Neuronal stem cell (in vitro differentiated cells): Measurements from ENCODE around the gene SGSM1.

Source experiments
- DNase-seq: peaks from one replicate; pipeline ENCODE4 v3.0.0-alpha.2; 2013; ENCODE audit warnings: low spot score
- H2AFZ ChIP-seq: one replicate; pipeline ENCODE4 v1.6.1; 2013; ENCODE audit warnings: mild to moderate bottlenecking, low read length, inconsistent platforms
- H2AK5ac ChIP-seq: 2 replicates; pipeline ENCODE4 v1.6.1; 2013; ENCODE audit warnings: low read depth, mild to moderate bottlenecking, inconsistent platforms, low read length, moderate library complexity, mixed read lengths
- H2BK120ac ChIP-seq: 2 replicates; pipeline ENCODE4 v1.6.1; 2013; ENCODE audit warnings: low read depth, mild to moderate bottlenecking, inconsistent platforms, low read length, moderate library complexity, mixed read lengths
- H2BK12ac ChIP-seq: one replicate; pipeline ENCODE4 v1.6.1; 2013; ENCODE audit warnings: low read length, inconsistent platforms
- H2BK15ac ChIP-seq: 2 replicates; pipeline ENCODE4 v1.6.1; 2013; ENCODE audit warnings: mild to moderate bottlenecking, low read length, inconsistent platforms, mixed read lengths
- H2BK5ac ChIP-seq: one replicate; pipeline ENCODE4 v1.6.1; 2013; ENCODE audit warnings: inconsistent platforms, mild to moderate bottlenecking, low read length, moderate library complexity
- H3K14ac ChIP-seq: one replicate; pipeline ENCODE4 v1.6.1; 2013; ENCODE audit warnings: low read length, inconsistent platforms
- H3K18ac ChIP-seq: 2 replicates; pipeline ENCODE4 v1.6.1; 2013; ENCODE audit warnings: low read length, inconsistent platforms
- H3K23ac ChIP-seq: 2 replicates; pipeline ENCODE4 v1.6.1; 2013; ENCODE audit warnings: low read depth, mild to moderate bottlenecking, mixed read lengths, low read length, inconsistent platforms; ENCODE audit not compliant: poor library complexity
- H3K27ac ChIP-seq: replicated peaks from 3 replicates; pipeline ENCODE4 v1.5.1; 2013; ENCODE audit warnings: low read length, inconsistent platforms
- H3K27me3 ChIP-seq, 3 experiments: 2 replicates each; pipeline ENCODE4 v1.6.1; 2013; ENCODE audit warnings: low read length in 3 of 3, mild to moderate bottlenecking in 2 of 3, inconsistent platforms in 1 of 3, low read depth in 1 of 3, mixed read lengths in 1 of 3, moderate library complexity in 1 of 3; ENCODE audit not compliant: control insufficient read depth in 3 of 3, insufficient read depth in 3 of 3
- H3K36me3 ChIP-seq, 2 donors: replicated peaks in 1 of 2; 2 replicates each; pipeline ENCODE4 v1.6.1; 2013; ENCODE audit warnings: low read length in 2 of 2; ENCODE audit not compliant: control insufficient read depth in 2 of 2, insufficient read depth in 2 of 2
- H3K4ac ChIP-seq: 2 replicates; pipeline ENCODE4 v1.6.1; 2013; ENCODE audit warnings: inconsistent platforms, mild to moderate bottlenecking, low read length, moderate library complexity
- H3K4me1 ChIP-seq, 2 donors: 1 replicate in 1 of 2; 2 replicates in 1 of 2; pipeline ENCODE4 v1.6.1; 2013; ENCODE audit warnings: low read length in 2 of 2, low read depth in 1 of 2; ENCODE audit not compliant: control insufficient read depth in 2 of 2, insufficient read depth in 1 of 2
- H3K4me2 ChIP-seq: one replicate; pipeline ENCODE4 v1.6.1; 2013; ENCODE audit warnings: mild to moderate bottlenecking, low read length, inconsistent platforms; ENCODE audit not compliant: insufficient read depth, poor library complexity, severe bottlenecking
- H3K4me3 ChIP-seq, 2 donors: 2 replicates each; pipeline ENCODE4 v1.5.1; 2013; ENCODE audit warnings: low read length in 2 of 2, mild to moderate bottlenecking in 2 of 2, inconsistent platforms in 1 of 2, moderate library complexity in 1 of 2
- H3K79me1 ChIP-seq: one replicate; pipeline ENCODE4 v1.6.1; 2013; ENCODE audit warnings: low read depth, mild to moderate bottlenecking, inconsistent platforms, low read length, moderate library complexity
- H3K9ac ChIP-seq: one replicate; pipeline ENCODE4 v1.6.1; 2013; ENCODE audit warnings: mild to moderate bottlenecking, low read depth, low read length, inconsistent platforms; ENCODE audit not compliant: poor library complexity
- H3K9me3 ChIP-seq, 2 donors: replicated peaks in 1 of 2; 2 replicates each; pipeline versions ENCODE3 to v1.6.1; 2013; ENCODE audit warnings: low read length in 2 of 2, mild to moderate bottlenecking in 2 of 2, inconsistent platforms in 1 of 2, low read depth in 1 of 2, mixed read lengths in 1 of 2, moderate library complexity in 1 of 2; ENCODE audit not compliant: control insufficient read depth in 2 of 2, insufficient read depth in 1 of 2
- H4K8ac ChIP-seq: one replicate; pipeline ENCODE4 v1.6.1; 2013; ENCODE audit warnings: low read depth, mild to moderate bottlenecking, inconsistent platforms, low read length, moderate library complexity
- H4K91ac ChIP-seq: one replicate; pipeline ENCODE4 v1.6.1; 2013; ENCODE audit warnings: low read length, low read depth, mild to moderate bottlenecking, inconsistent platforms; ENCODE audit not compliant: poor library complexity
- WGBS, 2 donors: extraction: QIAGEN DNeasy Blood & Tissue Kit; methylation state at CpG; one replicate each; pipeline ENCODE4 v1.1.7; 2013; ENCODE audit warnings: missing lambda C conversion rate in 2 of 2, mixed read lengths in 1 of 2; ENCODE audit not compliant: insufficient read length in 2 of 2, insufficient replicate concordance in 1 of 2; ENCODE audit errors: extremely low coverage in 2 of 2; 5-methylcytosine and 5-hydroxymethylcytosine counted together

Gene SGSM1

DNA sequence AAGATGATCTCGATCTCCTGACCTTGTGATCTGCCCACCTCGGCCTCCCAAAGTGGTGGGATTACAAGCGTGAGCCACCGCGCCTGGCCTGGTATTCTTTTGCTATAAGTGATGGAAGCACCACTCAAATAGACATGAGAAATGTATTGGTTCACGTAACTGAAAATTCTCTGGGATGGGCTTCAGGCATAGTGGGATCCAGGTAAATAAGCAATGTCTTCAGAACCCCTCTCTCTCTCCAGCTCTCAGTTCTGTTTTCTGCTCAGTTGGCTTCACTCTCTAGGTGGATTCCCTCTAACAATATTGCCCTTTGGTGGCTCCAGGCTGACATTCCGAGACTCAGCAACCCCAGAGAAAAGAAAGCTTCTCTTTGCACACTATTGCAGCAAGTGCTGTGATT, 141.4 kb downstream of the SGSM1 start:
- DNase-seq = no peak
- Histone ChIP-seq H3K27me3 (no peaks in the 10 kb centered on the region), H3K36me3 (no peaks in the 10 kb centered on the region), H2BK5ac (no peak overlapping the region), H3K4me3 (no peak overlapping the region), H3K27ac (no peak overlapping the region), H3K23ac (peak overlapping the region; percentile 8), H3K9ac (no peak overlapping the region), H4K8ac (no peak overlapping the region), H3K9me3 (no peaks in the 10 kb centered on the region), H3K18ac (no peak overlapping the region), H3K4me1 (peaks cover 3 to 11% of the 10 kb centered on the region in 2 donors), H3K4me2 (no peak overlapping the region), H2BK12ac (no peak overlapping the region), H3K79me1 (no peaks in the 10 kb centered on the region), H2AK5ac (no peak overlapping the region), H2BK120ac (no peak overlapping the region), H3K4ac (no peak overlapping the region), H3K14ac (no peak overlapping the region), H2BK15ac (no peak overlapping the region), H4K91ac (no peak overlapping the region), H2AFZ (no peak overlapping the region)
- WGBS, 2 donors = no CpG with 5 or more reads among the region's 7 CpGs

DNA sequence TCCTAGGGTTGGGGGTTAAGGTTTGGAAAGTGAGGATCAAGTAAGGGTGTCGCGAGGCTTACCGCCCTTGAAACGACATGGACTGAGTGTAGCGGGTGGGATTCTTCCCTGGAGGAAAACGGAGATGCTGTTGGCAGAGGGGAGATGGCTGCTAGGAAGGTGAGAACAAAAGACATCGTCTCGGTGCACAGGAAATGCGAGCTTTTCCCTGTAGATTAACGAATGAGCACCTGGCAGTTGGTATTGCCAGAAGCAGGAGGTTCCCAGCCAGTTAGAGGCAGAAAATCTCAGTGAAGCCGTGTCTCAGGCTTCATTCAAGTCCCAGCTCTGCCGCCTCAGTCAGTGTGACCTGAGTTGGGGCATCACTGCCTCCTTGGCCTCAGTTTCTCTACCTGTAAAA, 141.9 kb downstream of the SGSM1 start:
- Histone ChIP-seq H3K4me1 (peaks cover 3 to 11% of the 10 kb centered on the region in 2 donors), H3K27ac (no peak overlapping the region), H3K4me2 (no peak overlapping the region), H2BK120ac (no peak overlapping the region), H2AK5ac (peak overlapping the region; percentile 21), H4K8ac (no peak overlapping the region), H3K4ac (no peak overlapping the region), H3K4me3 (no peak overlapping the region), H2BK15ac (peak overlapping the region; percentile 10), H3K18ac (peak overlapping the region; percentile 1), H3K9me3 (no peaks in the 10 kb centered on the region), H3K14ac (no peak overlapping the region), H3K79me1 (no peaks in the 10 kb centered on the region), H2BK12ac (no peak overlapping the region), H3K9ac (no peak overlapping the region), H3K23ac (peak overlapping the region; percentile 8), H4K91ac (no peak overlapping the region), H3K36me3 (no peaks in the 10 kb centered on the region), H2BK5ac (no peak overlapping the region), H3K27me3 (no peaks in the 10 kb centered on the region), H2AFZ (peak overlapping the region; percentile 41)
- DNase-seq = no peak
- WGBS, 2 donors = no CpG with 5 or more reads among the region's 12 CpGs

DNA sequence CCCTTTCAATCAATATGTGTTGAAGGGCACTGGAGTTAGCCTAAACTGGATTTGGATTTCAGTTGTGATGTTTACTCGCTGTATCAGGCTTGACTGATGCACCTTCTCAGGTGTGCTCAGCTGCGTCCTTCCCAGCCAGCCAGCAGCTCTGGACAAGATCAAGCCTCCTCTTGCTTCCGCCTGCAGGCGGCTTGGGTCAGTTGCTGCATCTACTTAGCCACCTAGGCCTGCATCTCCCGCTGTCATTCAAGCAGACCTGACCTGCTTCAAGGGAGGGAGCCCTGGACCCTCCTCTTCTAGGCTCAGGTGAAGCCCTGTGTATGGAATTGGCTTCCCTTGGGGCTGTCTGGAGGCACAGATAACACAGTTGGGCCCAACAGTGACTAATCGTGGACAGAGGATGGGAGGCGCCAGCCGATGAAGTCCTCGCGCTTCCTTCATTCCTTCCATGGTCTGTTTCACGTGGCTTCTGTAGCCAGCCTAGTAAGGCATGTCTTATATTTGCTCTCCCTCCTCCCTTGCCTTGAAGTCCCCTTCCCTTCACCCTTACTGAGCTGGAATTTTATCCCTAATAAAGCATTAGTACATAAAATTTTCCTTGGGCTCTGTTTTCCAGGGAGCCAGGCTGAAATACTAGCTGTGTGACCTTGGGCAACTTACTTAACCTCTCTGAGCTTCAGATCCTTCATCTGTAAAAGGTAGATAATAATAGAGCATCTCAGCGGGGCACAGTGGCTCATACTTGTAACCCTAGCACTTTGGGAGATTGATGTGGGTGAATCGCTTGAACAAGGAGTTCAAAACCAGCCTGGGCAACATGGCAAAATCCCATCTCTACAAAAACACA, 142.6 kb downstream of the SGSM1 start:
- H2AK5ac ChIP-seq = peak overlapping the region; percentile 48
- H4K91ac ChIP-seq = no peak overlapping the region
- DNase-seq = no peak
- no peak overlapping the region for H3K14ac ChIP-seq
- H3K4ac ChIP-seq = no peak overlapping the region
- H3K36me3 ChIP-seq = no peaks in the 10 kb centered on the region
- H3K23ac ChIP-seq = no peak overlapping the region
- no CpG with 5 or more reads among the region's 13 CpGs for WGBS, 2 donors
- peaks cover 1% of the 10 kb centered on the region for H3K79me1 ChIP-seq
- no peak overlapping the region for H2BK5ac ChIP-seq
- peaks cover 3 to 11% of the 10 kb centered on the region in 2 donors for H3K4me1 ChIP-seq
- H2BK15ac ChIP-seq = peak overlapping the region; percentile 47
- no peak overlapping the region for H3K27ac ChIP-seq
- H4K8ac ChIP-seq = no peak overlapping the region
- no peak overlapping the region for H3K9ac ChIP-seq
- no peaks in the 10 kb centered on the region for H3K27me3 ChIP-seq
- no peak overlapping the region for H3K4me3 ChIP-seq
- peak overlapping the region; percentile 33 for H2BK12ac ChIP-seq
- peak overlapping the region; percentile 24 for H3K18ac ChIP-seq
- H2AFZ ChIP-seq = no peak overlapping the region
- H2BK120ac ChIP-seq = no peak overlapping the region
- H3K4me2 ChIP-seq = no peak overlapping the region
- H3K9me3 ChIP-seq = no peaks in the 10 kb centered on the region

DNA sequence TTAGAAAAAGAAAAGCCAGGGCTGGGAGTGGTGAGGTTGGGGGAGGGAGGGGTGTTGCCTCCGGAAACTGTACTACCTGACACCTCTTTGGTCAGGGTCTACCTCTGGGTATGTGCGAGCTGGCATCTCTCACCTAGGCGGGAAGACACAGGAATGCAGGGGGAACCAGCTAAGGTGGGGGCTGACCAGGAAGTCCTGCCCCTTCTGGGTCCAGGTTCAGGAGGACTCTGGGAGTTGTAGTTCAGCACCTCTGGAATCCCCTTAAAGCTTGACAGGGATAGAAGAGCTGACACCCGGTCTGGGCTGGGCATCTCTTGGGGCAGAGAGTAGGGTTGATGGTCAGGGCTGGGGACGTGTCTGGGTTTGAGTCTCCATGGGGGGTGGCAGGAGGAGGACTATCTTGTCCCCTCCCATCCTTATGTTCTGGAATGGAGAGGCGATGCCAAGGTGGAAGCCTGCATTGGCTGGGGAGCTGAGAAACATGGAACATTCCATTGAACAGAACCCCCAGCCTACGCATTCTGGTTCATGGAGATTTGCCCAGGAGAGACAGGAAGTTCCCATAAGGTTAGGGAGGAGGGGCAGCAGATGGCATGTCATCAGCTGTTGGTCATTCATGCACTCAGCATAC, 144.4 kb downstream of the SGSM1 start:
- Histone ChIP-seq H3K36me3 (no peaks in the 10 kb centered on the region), H3K4me1 (peaks cover 10 to 15% of the 10 kb centered on the region in 2 donors), H3K9ac (no peak overlapping the region), H2BK15ac (no peak overlapping the region), H3K79me1 (peaks cover 3% of the 10 kb centered on the region), H3K4me3 (peak overlapping the region; percentile 34 to 59), H3K9me3 (no peaks in the 10 kb centered on the region), H3K27ac (no peak overlapping the region), H2BK12ac (no peak overlapping the region), H3K14ac (no peak overlapping the region), H2BK5ac (peak overlapping the region; percentile 14), H3K27me3 (no peaks in the 10 kb centered on the region), H2BK120ac (no peak overlapping the region), H2AFZ (peak overlapping the region; percentile 88), H3K4me2 (peak overlapping the region; percentile 43), H4K8ac (no peak overlapping the region), H4K91ac (no peak overlapping the region), H2AK5ac (no peak overlapping the region), H3K4ac (no peak overlapping the region), H3K18ac (peak overlapping the region; percentile 58), H3K23ac (no peak overlapping the region)
- WGBS, 2 donors = no CpG with 5 or more reads among the region's 7 CpGs
- no peak for DNase-seq
